Measurements from ENCODE around the gene FBXW12.
A peak's percentile ranks its signal among the peaks of the same experiment; 100 is the strongest.

Gene FBXW12

DNA sequence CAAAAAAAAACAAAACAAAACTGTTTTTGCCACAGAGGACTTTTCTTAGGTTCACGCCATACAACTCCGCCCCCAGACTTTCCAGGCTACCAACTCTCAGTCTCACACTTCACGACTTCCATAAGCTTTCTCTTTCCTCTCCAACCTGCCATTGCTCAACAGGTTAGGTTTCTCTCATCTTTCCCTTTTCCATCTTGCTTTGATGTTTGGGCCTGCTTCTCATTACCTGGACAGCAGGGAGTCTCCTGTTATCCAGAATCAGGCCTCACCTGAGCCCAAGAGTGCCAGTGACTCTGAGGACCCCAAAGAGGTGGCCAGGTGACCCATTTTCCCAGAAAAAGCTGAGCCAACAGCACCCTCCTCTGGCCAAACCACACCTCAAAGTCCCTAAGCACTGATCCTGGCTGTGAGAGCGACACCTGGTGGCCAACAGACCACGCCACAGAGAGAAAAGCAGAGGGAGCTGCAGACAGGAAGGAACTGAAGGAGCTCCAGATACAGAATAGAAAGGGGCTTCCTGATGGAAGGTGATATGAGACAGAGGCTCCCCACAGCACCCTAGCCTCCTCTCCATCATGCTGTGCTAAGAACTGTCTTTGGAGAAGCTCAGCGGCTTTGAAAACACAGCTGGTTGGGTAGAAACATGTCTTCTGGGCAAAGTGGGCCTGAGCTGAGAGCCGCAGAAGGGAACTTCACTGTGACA, 63.9 kb downstream of the FBXW12 start:
- peak; percentile 84 for DNase-seq (ENCODE audit: low spot score)

DNA sequence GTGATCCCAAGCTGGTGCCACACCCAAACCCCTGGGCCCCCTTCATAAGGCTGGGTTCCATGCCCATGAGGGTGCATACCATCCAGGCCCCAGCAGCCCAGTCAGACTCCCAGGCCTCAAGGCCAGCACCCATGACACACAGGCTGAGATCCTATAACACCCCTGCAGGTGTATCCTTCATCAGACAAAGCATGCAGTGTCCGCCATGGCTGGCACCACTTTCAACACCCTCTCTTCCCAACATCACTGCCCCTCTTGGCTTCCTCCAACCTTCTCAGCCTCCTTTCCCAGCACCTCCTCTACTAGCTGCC, 64.4 kb downstream of the FBXW12 start:
- no peak for DNase-seq (ENCODE audit: low spot score)

DNA sequence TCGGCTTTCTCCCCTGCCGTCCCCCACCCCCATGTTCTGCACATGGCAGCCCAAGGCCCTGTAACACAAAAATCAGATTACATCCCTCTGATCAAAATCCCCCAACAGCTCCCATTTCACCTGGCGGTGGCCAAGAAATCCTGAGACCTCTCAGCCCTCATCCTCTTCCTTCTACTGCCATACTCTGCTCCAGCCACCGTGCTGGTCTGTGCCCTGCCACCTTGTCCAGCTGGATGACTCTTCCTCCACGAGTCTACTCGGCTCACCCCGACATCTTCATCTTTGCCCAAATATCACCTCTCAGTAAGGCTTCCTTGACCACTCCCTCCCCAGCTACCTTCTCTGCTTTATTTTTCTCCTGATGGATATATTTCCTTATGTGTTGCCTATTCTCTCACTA, 64.8 kb downstream of the FBXW12 start:
- no peak for DNase-seq (ENCODE audit: low spot score)

DNA sequence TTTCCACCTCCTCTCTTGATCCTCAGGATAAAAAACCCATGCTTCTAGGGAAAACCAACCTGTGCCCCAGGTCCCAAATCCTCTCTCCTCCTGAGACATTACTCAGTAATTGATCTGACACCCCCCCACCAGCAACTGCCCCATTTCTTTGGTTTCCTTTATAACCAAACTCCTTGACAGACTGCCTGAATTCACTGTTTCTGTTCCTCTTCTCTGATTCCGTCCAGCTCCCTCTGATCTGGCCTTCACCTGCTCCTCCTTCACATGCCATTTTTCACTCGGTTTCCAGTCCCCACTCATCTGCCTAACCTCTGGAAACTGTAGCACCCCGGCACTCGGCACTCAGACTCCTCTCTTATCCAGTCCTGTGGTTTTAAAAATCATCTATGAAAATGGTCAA, 65.8 kb downstream of the FBXW12 start:
- no peak for DNase-seq (ENCODE audit: low spot score)

GRCh38 chr3:48439820-48440589, 68.0 kb downstream of the FBXW12 start, which contains the start of the genes CCDC51 and TMA7:
CCDC51 (minus strand) TSS chr3:48440119; CDS start chr3:48435128, 4,991 bp downstream.
TMA7 (plus strand) TSS chr3:48440257; CDS start chr3:48440297, 40 bp downstream.
- peak; percentile 99 for DNase-seq (ENCODE audit: low spot score)

- no peak for DNase-seq (ENCODE audit: low spot score)
Observed at GRCh38 chr3:48440590-48440958, 68.6 kb downstream of the FBXW12 start.

- DNase-seq (ENCODE audit: low spot score): no peak
Observed at GRCh38 chr3:48441940-48442339, 69.9 kb downstream of the FBXW12 start.
